Esophagus squamous epithelium (tissue), 4 donors: ENCODE measurements around the gene USP46.

Experiments
- CTCF ChIP-seq, 6 experiments: fragments of 450-650 bp in 4 of 6; fragments of 200-600 bp in 2 of 6; sonication (generic) in 2 of 6; IDR thresholded peaks; one replicate each; pipeline ENCODE4 v1.5.1; 2016 to 2019; ENCODE audit warnings: antibody characterized with exemption in 6 of 6, mild to moderate bottlenecking in 4 of 6, moderate library complexity in 4 of 6
- POLR2A ChIP-seq, 4 donors: fragments of 450-650 bp; IDR thresholded peaks; one replicate each; pipeline ENCODE4 v1.6.1; 2017; ENCODE audit warnings: antibody characterized with exemption in 4 of 4, mild to moderate bottlenecking in 4 of 4, moderate library complexity in 3 of 4

DNA sequence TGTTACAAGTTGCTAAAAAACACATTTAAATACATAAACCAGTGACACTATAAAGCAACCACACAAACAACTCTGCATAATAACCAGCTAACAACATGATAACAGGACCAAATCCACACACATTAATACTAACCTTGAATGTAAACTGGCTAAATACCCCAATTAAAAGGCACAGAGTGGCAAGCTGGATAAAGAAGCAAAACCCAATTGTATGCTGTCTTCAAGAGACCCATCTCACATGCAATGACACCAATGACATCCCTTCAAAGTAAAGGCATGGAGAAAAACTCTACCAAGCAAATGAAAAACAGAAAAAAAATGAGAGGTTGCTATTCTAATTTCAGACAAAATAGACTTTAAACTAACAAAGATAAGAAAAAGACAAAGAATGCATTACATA lies 34.4 kb upstream of the USP46 start:
- no peak for TF ChIP-seq CTCF (IDR thresholded peaks at IDR 0.05)
- TF ChIP-seq POLR2A (IDR thresholded peaks at IDR 0.05), result no peak
